ENCODE results near the gene LDHA.
"Not testable (repeated sequence)": the region's sequence is repeated elsewhere in the genome, so short reads cannot be mapped to it uniquely, and the experiment has no call there.

Gene LDHA

GRCh38 chr11:18394928-18395734 lies 768 bp downstream of the LDHA start:
- no peak for DNase-seq (ENCODE audit: low read depth, low spot score)

- peak; percentile 90 for DNase-seq (ENCODE audit: low read depth, low spot score)
These were observed 1.6 kb downstream of the LDHA start for GRCh38 chr11:18395735-18396504.

- DNase-seq (ENCODE audit: low read depth, low spot score), result no peak
These were observed 3.6 kb downstream of the LDHA start for GRCh38 chr11:18397921-18398320.

- not testable (repeated sequence) for DNase-seq (ENCODE audit: low read depth, low spot score)
These were observed 6.7 kb downstream of the LDHA start for GRCh38 chr11:18401077-18401476.

GRCh38 chr11:18404062-18404461 lies 9.7 kb downstream of the LDHA start:
- no peak for DNase-seq (ENCODE audit: low read depth, low spot score)

GRCh38 chr11:18407400-18407799 lies 13.0 kb downstream of the LDHA start:
- not testable (repeated sequence) for DNase-seq (ENCODE audit: low read depth, low spot score)

GRCh38 chr11:18408558-18409291 lies 14.4 kb downstream of the LDHA start:
- DNase-seq (ENCODE audit: low read depth, low spot score), result no peak

GRCh38 chr11:18416459-18416858 lies 22.1 kb downstream of the LDHA start:
- DNase-seq (ENCODE audit: low read depth, low spot score), result no peak

- DNase-seq (ENCODE audit: low read depth, low spot score), result no peak
These were observed 24.7 kb downstream of the LDHA start for GRCh38 chr11:18419040-18419439.

- no peak for DNase-seq (ENCODE audit: low read depth, low spot score)
These were observed 25.7 kb downstream of the LDHA start for GRCh38 chr11:18420067-18420466.

GRCh38 chr11:18427240-18427639 lies 32.9 kb downstream of the LDHA start:
- no peak for DNase-seq (ENCODE audit: low read depth, low spot score)

GRCh38 chr11:18429332-18429731 lies 35.0 kb downstream of the LDHA start:
- DNase-seq (ENCODE audit: low read depth, low spot score), result no peak

GRCh38 chr11:18438691-18439090 lies 44.3 kb downstream of the LDHA start:
- DNase-seq (ENCODE audit: low read depth, low spot score), result no peak

GRCh38 chr11:18449251-18449650 lies 54.9 kb downstream of the LDHA start:
- no peak for DNase-seq (ENCODE audit: low read depth, low spot score)

GRCh38 chr11:18452927-18453326 lies 58.6 kb downstream of the LDHA start:
- DNase-seq (ENCODE audit: low read depth, low spot score), result no peak

GRCh38 chr11:18455686-18456372 lies 61.5 kb downstream of the LDHA start, which contains the start of gene LDHAL6A:
LDHAL6A (plus strand) TSS chr11:18455856; CDS start chr11:18456681, 825 bp downstream.
- DNase-seq (ENCODE audit: low read depth, low spot score), result no peak

- no peak for DNase-seq (ENCODE audit: low read depth, low spot score)
These were observed 63.1 kb downstream of the LDHA start for GRCh38 chr11:18457450-18457849.
